Stimulated activated CD8-positive, alpha-beta memory T cell treated with anti-CD3 and anti-CD28 coated beads, Interleukin-4, amount 100 ng/mL, for 48 hours (primary cell): Measurements from ENCODE around the gene CPA2.

Experiments used
- DNase-seq: peaks from one replicate; pipeline ENCODE4 v3.0.0-alpha.2; 2020

Gene CPA2

DNA sequence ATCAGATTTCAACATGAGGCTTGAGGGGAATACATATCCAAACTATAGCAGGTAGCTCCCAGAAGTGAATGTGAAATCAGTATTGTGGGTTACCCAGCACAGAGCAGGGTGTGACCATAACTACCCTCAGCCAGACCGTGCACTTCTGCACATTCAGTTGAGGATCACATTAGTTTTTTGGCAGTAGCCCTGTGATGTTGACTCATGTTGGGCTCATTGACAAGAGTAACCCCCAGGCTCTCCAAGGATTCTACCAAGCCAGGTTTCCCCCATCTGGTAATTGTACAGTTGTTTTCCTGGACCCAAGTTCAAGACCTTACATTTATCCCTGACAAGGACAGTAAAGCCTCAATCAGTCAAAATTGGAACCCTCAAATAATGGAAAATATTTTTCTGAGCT, 14.6 kb downstream of the CPA2 start:
- DNase-seq: no peak

- DNase-seq: no peak
Measured at GRCh38 chr7:130286881-130287280, 20.2 kb downstream of the CPA2 start.

GRCh38 chr7:130288168-130288567, 21.5 kb downstream of the CPA2 start:
- DNase-seq: no peak

DNA sequence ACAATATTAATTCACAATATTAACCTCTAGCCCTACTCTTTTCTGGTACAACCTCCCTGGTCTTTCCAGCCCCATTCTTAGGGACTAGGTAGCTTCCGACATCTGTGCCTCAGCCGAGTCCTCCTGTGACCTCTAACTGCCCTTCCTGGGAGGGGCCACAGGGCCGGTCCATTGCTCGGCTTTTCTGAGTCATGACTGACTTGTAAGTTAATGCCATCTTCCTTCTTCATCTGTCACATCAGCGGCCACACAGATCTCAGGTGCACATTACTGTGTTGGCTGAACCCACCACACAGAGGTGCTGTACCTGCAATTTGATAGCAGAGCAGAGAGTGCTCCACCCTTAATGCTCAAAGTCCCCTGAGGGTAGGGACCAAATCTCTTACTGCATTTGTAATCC, 22.2 kb downstream of the CPA2 start:
- no peak for DNase-seq

DNA sequence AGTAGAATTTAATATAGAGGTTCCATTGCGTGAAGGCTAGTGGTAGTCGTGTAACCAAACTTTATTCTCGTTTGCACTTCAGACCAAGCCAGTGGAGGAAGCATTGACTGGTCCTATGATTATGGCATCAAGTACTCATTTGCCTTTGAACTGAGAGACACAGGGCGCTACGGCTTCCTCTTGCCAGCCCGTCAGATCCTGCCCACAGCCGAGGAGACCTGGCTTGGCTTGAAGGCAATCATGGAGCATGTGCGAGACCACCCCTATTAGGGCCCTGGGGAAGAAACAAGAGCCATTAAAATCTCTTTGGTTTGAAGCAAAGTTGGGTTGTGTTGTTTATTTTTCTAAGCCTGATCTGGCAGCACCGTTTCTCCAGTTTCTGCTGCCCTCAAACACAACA, 22.8 kb downstream of the CPA2 start:
- DNase-seq: no peak

GRCh38 chr7:130290745-130291144, 24.1 kb downstream of the CPA2 start:
- no peak for DNase-seq

DNA sequence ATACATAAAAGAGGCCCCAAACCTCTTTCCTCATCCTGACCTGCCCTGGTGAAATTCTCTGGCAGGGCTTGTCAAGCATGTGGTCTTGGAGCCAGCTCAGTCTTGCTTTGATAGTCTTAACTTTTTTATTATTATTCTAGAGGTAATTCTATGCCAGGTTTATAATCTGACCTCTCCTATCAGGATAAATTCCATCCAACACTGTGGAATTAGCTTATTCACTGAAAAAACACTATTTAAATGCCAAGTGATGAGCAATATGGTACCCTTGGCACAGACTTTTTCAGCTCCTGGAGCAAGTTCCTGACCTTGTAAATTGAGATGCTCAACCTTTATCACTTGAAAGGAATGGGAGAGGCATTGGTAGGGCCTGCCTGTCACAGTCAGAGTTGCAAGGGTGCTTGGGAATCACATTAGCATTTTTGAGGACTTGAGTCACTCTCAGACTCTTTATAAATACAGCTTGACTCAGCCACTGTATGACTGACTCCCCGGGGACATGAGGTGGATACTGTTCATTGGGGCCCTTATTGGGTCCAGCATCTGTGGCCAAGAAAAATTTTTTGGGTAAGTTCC, 26.1 kb downstream of the CPA2 start, which contains the start of gene CPA4:
Gene CPA4, plus strand, starts transcription at position 480 of the 576 bp plus-strand sequence. Its CDS starts 20 bp downstream, at position 500.
- DNase-seq: no peak

DNA sequence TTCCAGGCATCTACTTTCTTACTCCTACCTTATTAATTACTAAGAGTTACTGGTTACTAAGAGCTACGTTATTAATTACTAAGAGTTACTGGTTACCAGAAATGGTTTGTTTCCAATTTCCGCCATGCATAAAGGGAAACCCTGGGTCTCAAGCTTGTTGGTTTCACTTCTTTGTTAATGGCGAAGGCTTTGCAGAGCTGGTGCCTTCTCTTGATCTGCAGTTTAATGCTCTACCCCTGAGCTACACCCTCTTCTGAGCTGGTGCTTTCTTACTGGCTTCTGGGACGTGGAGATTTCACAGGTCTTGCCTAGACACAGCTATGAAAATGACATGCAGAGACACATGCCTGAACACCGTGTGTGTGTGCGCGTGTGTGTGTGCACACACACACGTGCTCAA, 26.9 kb downstream of the CPA2 start:
- DNase-seq: no peak

DNA sequence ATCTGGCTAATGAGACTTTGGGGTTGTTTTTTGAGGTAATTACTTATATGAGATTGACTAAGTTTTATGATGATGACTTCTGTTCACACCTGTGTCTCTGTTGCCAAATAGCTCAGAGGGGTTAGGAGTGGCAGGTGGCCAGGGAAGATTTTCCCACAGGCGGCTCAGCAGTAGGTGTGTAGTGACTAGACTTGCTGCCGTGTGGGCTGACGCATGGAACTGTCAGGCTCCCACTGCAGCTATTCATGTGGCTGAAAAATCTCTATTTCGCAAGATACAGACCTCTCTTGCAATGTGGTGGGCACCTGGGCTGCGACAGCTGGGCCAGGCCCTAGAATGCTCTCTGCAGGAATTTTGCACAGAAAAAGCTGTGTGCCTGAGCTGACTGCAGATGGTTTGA, 27.7 kb downstream of the CPA2 start:
- no peak for DNase-seq

GRCh38 chr7:130296221-130296951, 29.7 kb downstream of the CPA2 start:
- DNase-seq: no peak

DNA sequence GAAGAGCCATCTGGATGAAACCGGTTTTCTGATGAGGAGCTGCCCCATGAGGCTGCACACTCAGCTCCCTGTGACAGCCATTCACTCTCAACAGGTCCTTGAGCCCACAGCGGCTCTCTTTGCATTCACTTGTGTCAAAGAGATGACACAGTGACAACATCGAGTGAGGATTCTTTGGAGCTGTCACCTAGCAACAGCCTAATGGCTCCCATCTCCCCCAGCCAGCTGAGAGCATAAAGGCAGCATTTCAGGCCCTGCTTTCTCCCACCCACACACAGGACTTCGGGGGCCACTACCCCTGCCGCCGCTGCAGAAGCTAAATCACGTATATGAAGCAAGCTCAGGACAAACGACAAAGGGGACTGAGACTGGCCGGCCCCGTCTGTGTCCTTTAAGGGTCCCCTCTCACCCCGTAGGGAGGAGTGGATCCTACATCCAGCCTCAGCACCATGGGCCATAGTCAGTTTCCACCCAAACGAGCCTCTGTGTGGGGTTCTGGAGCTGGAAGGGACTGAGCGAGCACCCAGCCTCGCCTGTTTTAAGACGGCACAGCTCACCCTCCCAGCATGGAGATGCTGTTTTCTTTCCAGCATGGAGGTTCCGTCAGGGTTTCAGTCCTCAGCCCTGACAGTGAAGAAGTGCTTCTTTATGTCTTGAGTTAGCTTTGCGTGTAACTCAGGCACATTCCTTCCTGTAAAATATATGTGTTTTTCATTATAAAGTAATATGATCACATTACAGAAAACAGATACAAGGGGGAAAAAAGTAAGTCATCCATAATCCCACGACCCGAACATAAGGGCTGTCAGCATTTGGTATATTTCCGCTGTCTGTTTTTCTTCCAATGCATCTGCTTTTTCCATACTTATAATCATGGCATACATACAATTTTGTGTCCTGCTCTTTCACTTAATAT, 31.2 kb downstream of the CPA2 start:
- DNase-seq: no peak

- no peak for DNase-seq
Measured at GRCh38 chr7:130298544-130299326, 32.1 kb downstream of the CPA2 start.

DNA sequence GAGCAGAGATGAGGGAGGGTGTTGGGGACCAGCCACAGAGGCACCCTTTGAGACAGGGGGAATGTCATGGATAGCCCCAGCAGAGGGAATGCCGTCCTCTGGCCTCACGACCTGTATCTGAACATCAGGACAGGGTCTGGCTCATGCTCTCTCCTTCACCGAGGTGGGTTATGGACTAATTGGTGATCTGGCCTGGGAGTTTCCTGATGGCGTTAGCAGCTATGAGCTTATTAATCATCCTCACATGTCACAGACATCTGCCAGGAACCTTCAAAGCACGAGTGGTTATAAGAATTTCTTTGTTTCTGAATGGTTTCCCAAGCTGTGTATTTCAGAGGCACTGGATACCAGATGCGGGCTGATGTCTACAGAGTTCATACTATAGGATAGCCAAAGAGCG, 33.2 kb downstream of the CPA2 start:
- DNase-seq: no peak

- DNase-seq: no peak
Measured at GRCh38 chr7:130301501-130302020, 34.9 kb downstream of the CPA2 start.

GRCh38 chr7:130302649-130303048, 36.0 kb downstream of the CPA2 start:
- no peak for DNase-seq

GRCh38 chr7:130303127-130303526, 36.5 kb downstream of the CPA2 start:
- DNase-seq: no peak

DNA sequence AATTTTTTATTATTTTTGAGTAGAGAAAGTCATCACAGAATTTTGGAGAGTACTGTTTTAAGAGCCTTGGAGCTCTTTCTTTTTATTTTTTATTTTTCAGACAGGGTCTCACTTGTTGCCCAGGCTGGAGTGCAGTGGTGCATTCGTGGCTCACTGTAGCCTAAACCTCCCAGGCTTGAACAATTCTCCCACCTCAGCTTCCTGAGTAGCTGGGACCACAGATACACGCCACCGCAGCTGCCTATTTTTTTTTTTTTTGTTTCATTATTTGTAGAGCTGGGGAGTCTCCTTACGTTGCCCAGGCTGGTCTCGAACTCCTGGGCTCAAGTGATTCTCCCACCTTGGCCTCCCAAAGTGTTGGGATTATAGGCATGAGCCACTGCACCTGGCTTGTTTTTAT, 36.9 kb downstream of the CPA2 start:
- DNase-seq: no peak

DNA sequence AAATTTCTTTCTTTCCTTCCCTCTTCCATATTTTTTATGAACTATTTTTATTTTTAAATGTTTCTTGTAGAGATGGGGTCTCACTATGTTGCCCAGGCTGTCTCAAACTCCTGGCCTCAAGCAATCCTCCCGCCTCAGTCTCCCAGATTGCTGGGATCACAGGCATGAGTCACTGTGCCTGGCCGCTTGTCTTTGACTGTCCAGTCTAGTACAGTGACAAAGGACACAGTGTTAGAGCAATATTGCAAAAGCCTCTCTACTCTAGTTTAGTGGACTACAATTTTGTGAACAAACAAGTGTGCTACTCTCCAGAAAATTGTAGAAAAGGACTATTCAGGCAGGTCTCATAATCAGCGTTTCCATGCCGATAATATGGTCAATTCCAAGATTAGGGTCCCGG, 37.3 kb downstream of the CPA2 start:
- DNase-seq: no peak

DNA sequence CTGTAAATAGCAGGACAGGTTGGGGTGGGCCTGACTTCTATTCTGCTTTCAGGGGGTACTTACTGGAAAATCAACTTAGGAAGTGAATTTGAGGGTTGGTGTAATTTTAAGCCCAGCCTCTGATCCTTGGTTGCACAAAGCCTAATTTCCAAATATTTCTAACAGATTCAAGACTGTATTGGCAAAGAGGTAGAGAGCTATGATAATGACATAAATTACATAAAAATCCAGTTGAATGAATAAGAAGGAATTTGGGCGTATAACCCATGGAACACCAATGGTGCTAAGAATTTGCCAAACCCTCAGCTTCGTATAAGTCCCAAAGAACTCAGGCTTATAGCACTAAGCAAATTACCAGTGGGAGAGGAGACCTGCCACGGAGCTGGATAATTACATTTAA, 38.2 kb downstream of the CPA2 start:
- DNase-seq: no peak

- no peak for DNase-seq
Measured at GRCh38 chr7:130305433-130306042, 38.9 kb downstream of the CPA2 start.

DNA sequence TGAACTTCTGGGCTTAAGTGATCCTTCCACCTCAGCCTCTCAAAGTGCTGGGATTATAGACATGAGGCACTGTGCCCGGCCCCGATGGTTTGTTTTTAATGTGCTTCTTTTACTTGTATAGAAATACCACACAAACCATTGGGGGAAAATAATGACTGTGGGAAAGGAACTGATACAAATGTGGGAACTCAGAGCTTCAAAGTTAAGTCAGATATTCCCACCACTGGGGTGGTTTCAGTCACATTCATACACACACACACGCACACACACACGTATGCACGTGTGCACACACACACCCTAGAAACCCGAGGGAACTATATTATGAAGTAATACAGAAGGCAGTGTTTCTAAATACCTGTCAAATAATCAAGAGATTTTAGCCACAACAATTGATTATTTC, 43.3 kb downstream of the CPA2 start:
- no peak for DNase-seq

- DNase-seq: no peak
Measured at GRCh38 chr7:130314305-130314704, 47.6 kb downstream of the CPA2 start.
